T-helper 2 cell treated with Interferon-gamma antibody and Interleukin-4, amounts not matched to agents 100 ng/mL and 5 ng/mL, for 36 hours (primary cell): Measurements from ENCODE around the gene ESYT1. TPM values are rescaled to one million over a fixed set of nuclear protein-coding genes. Genes with fewer than 3 reads are reported as not detected.

Experiments used
- intact Hi-C: fragments of 100-400 bp; cut with micrococcal nuclease; formaldehyde crosslinking; loops from one replicate; pipeline ENCODE4 v1.15.1; 2023
- total RNA-seq: library from RNA; stranded (reverse); gene quantifications from 2 replicates; pipeline ENCODE4 v1.2.3, GENCODE V29; 2022

The ESYT1 gene
- total RNA-seq, result 362 TPM in 2 replicates

- intact Hi-C loops, result loop anchor here (1.0 to 5.0 kb wide), 6 partner anchors 24 to 509 kb away; partner anchors contain the start of genes COQ10A, CS, MYL6B and TIMELESS
Measured at GRCh38 chr12:56127888-56128669, at the start of gene ESYT1. Gene ESYT1, plus strand, starts transcription at chr12:56128267. Its CDS starts 53 bp downstream, at chr12:56128320.

- intact Hi-C loops, result no loop called here
Measured at GRCh38 chr12:56078427-56078826, 49.6 kb upstream of the ESYT1 start.

- intact Hi-C loops, result loop anchor here (1.0 kb wide), 1 partner anchor 25 kb away; the partner anchor contains the start of gene PA2G4
Measured at GRCh38 chr12:56078931-56079722, 48.9 kb upstream of the ESYT1 start.

GRCh38 chr12:56079723-56080555, 48.1 kb upstream of the ESYT1 start, which contains the start of gene ERBB3:
Gene ERBB3, plus strand, starts transcription at chr12:56080165. Its CDS starts 136 bp downstream, at chr12:56080301.
- intact Hi-C loops, result loop anchor here (1.0 kb wide), 1 partner anchor 24 kb away; the partner anchor contains the start of gene PA2G4

- intact Hi-C loops, result no loop called here
Measured at GRCh38 chr12:56080556-56081138, 47.4 kb upstream of the ESYT1 start.

GRCh38 chr12:56081393-56082347, 46.4 kb upstream of the ESYT1 start:
- intact Hi-C loops, result no loop called here

- intact Hi-C loops, result no loop called here
Measured at GRCh38 chr12:56082382-56082781, 45.7 kb upstream of the ESYT1 start.

- intact Hi-C loops, result no loop called here
Measured at GRCh38 chr12:56082967-56083366, 45.1 kb upstream of the ESYT1 start.

- intact Hi-C loops, result no loop called here
Measured at GRCh38 chr12:56084958-56085543, 43.0 kb upstream of the ESYT1 start.

- intact Hi-C loops, result no loop called here
Measured at GRCh38 chr12:56086096-56086495, 42.0 kb upstream of the ESYT1 start.

- intact Hi-C loops, result no loop called here
Measured at GRCh38 chr12:56086608-56087007, 41.5 kb upstream of the ESYT1 start.

GRCh38 chr12:56087220-56087619, 40.8 kb upstream of the ESYT1 start:
- intact Hi-C loops, result no loop called here

- intact Hi-C loops, result no loop called here
Measured at GRCh38 chr12:56097738-56098137, 30.3 kb upstream of the ESYT1 start.

GRCh38 chr12:56098592-56098991, 29.5 kb upstream of the ESYT1 start:
- intact Hi-C loops, result no loop called here

GRCh38 chr12:56099787-56100186, 28.3 kb upstream of the ESYT1 start:
- intact Hi-C loops, result no loop called here

GRCh38 chr12:56101045-56101444, 27.0 kb upstream of the ESYT1 start:
- intact Hi-C loops, result no loop called here

- intact Hi-C loops, result no loop called here
Measured at GRCh38 chr12:56102683-56103065, 25.4 kb upstream of the ESYT1 start.

GRCh38 chr12:56103066-56103711, 24.9 kb upstream of the ESYT1 start:
- intact Hi-C loops, result no loop called here

GRCh38 chr12:56103823-56104108, 24.3 kb upstream of the ESYT1 start:
- intact Hi-C loops, result loop anchor here (1.0 to 2.0 kb wide), 10 partner anchors 15 to 286 kb away; partner anchors contain the start of genes DNAJC14, MYL6, RPS26 and SARNP
